ENCODE data around the gene POLR2J2.
"Not testable (repeated sequence)": the region's sequence is repeated elsewhere in the genome, so short reads cannot be mapped to it uniquely, and the experiment has no call there.

GRCh38 chr7:102649924-102650323 is 21.5 kb downstream of the POLR2J2 start, which contains the start of gene SPDYE2B:
- TF ChIP-seq, protein P1, sequence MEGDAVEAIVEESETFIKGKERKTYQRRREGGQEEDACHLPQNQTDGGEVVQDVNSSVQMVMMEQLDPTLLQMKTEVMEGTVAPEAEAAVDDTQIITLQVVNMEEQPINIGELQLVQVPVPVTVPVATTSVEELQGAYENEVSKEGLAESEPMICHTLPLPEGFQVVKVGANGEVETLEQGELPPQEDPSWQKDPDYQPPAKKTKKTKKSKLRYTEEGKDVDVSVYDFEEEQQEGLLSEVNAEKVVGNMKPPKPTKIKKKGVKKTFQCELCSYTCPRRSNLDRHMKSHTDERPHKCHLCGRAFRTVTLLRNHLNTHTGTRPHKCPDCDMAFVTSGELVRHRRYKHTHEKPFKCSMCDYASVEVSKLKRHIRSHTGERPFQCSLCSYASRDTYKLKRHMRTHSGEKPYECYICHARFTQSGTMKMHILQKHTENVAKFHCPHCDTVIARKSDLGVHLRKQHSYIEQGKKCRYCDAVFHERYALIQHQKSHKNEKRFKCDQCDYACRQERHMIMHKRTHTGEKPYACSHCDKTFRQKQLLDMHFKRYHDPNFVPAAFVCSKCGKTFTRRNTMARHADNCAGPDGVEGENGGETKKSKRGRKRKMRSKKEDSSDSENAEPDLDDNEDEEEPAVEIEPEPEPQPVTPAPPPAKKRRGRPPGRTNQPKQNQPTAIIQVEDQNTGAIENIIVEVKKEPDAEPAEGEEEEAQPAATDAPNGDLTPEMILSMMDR (IDR thresholded peaks at IDR 0.05 in 8 of 11, conservative IDR thresholded peaks at IDR 0.05 in 3 of 11), result not testable (repeated sequence)
- TF ChIP-seq POLR2A, POLR2AphosphoS5 (IDR thresholded peaks at IDR 0.05): not testable (repeated sequence)
